KMS-11 (cell line): ENCODE results near the gene FCHSD1.

ENCODE experiments used
- H2AFZ ChIP-seq: fragments of 200-600 bp; sonication (generic); 2 replicates; pipeline ENCODE4 v1.6.1; 2016; ENCODE audit warnings: antibody characterized with exemption, mixed run types, low read depth
- H3K27ac ChIP-seq: fragments of 200-600 bp; sonication (generic); 2 replicates; pipeline ENCODE4 v1.6.1; 2016; ENCODE audit warnings: mild to moderate bottlenecking, mixed run types
- H3K27me3 ChIP-seq: fragments of 200-600 bp; sonication (generic); 2 replicates; pipeline ENCODE4 v1.6.1; 2017; ENCODE audit warnings: mild to moderate bottlenecking, low read depth, mixed run types, moderate library complexity; ENCODE audit not compliant: insufficient read depth
- H3K36me3 ChIP-seq: fragments of 200-600 bp; sonication (generic); 2 replicates; pipeline ENCODE4 v1.6.1; 2017; ENCODE audit warnings: mild to moderate bottlenecking, mixed run types; ENCODE audit not compliant: insufficient read depth
- H3K4me1 ChIP-seq: fragments of 200-600 bp; sonication (generic); 2 replicates; pipeline ENCODE4 v1.6.1; 2016; ENCODE audit warnings: mild to moderate bottlenecking, low read depth, mixed run types; ENCODE audit not compliant: poor library complexity, severe bottlenecking
- H3K4me2 ChIP-seq: fragments of 200-600 bp; sonication (generic); 2 replicates; pipeline ENCODE4 v1.7.0; 2016; ENCODE audit warnings: mild to moderate bottlenecking, mixed run types
- H3K4me3 ChIP-seq: fragments of 200-600 bp; sonication (generic); IDR thresholded peaks from 2 replicates; pipeline ENCODE4 v1.6.1; 2017; ENCODE audit warnings: low read depth, low read length, mixed read lengths; ENCODE audit not compliant: insufficient read depth
- H3K79me2 ChIP-seq: fragments of 200-600 bp; sonication (generic); 2 replicates; pipeline ENCODE4 v1.6.1; 2016; ENCODE audit warnings: low read depth, mixed run types; ENCODE audit not compliant: insufficient read depth
- H3K9ac ChIP-seq: fragments of 200-600 bp; sonication (generic); 2 replicates; pipeline ENCODE4 v1.6.1; 2016; ENCODE audit warnings: mild to moderate bottlenecking, mixed run types
- H4K20me1 ChIP-seq: fragments of 200-600 bp; sonication (generic); 2 replicates; pipeline ENCODE4 v1.6.1; 2016; ENCODE audit warnings: mild to moderate bottlenecking, mixed run types; ENCODE audit not compliant: insufficient read depth
- TF ChIP-seq, protein P1 (sequence below): fragments of 200-600 bp; sonication (generic); conservative IDR thresholded peaks from 2 replicates; pipeline ENCODE4 v1.6.1; 2017; ENCODE audit warnings: low read depth, mild to moderate bottlenecking, antibody characterized with exemption, low read length, moderate library complexity, mixed read lengths

The FCHSD1 gene

DNA sequence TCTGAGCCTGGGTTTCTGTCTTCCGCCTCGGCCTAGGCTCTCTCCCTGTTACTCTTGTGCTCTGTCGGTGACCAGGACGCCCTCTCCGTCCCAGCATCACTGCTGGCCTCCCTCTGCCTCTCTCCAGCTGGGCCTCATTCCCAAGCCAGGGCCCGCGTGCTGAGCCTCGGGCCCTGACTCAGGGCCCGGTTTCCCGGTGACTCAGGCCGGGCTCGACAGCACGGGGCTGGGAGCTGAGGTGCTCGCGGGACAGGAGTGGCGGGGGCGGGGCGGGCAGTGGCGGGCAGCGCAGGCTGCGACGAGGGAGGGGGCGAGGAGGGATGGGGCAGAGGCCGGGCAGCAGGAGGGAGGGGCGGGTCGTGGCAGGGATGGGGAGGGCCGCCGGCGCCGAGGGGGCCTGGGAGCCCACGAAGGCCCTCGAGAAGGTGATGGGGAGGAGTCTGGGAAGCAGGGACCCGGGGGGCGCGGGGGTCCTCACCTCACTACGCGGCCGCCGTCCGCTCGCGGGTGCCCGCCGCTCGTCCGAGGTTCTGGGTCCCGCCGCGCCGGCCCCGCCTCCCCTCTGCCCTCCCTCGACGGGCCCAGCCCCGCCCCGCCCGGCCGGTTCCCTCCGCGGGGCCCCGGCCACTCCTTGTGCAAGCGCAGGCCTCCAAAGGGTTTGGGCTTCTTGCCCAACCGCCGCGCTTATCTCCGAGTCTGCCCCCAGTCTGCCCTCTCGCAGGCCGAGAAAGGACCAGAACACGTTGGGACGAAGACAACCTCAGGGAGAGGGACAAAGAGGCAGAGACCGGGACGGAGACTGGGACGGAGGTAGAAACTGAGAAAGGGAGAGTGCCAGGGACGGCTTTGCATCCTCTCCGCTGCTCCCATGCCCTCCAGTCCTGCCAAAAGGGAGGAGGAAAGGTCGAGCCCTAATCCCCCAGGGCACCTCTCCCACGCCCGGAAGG lies 30.8 kb upstream of the FCHSD1 start, which contains the start of gene ARAP3:
Gene ARAP3, minus strand, starts transcription at position 536 of the 947 bp plus-strand sequence. CDS start 1,744 bp downstream, outside the sequence.
- no peak within 1 kb of the TSS for H3K4me3 ChIP-seq
- no peak within 1 kb of the TSS for H3K27ac ChIP-seq
- H3K9ac ChIP-seq = no peak within 1 kb of the TSS
- peak within 1 kb of the TSS; percentile 52 for H2AFZ ChIP-seq
- no peaks in the 10 kb centered on the region for H3K36me3 ChIP-seq
- peak within 1 kb of the TSS; percentile 63 for H3K4me2 ChIP-seq
- no peaks in the 10 kb centered on the region for H3K79me2 ChIP-seq
- no peaks in the 10 kb centered on the region for H4K20me1 ChIP-seq
- H3K27me3 ChIP-seq = peaks cover 8% of the 10 kb centered on the region; the same call in 1 of the 2 replicates
- TF ChIP-seq, protein P1, sequence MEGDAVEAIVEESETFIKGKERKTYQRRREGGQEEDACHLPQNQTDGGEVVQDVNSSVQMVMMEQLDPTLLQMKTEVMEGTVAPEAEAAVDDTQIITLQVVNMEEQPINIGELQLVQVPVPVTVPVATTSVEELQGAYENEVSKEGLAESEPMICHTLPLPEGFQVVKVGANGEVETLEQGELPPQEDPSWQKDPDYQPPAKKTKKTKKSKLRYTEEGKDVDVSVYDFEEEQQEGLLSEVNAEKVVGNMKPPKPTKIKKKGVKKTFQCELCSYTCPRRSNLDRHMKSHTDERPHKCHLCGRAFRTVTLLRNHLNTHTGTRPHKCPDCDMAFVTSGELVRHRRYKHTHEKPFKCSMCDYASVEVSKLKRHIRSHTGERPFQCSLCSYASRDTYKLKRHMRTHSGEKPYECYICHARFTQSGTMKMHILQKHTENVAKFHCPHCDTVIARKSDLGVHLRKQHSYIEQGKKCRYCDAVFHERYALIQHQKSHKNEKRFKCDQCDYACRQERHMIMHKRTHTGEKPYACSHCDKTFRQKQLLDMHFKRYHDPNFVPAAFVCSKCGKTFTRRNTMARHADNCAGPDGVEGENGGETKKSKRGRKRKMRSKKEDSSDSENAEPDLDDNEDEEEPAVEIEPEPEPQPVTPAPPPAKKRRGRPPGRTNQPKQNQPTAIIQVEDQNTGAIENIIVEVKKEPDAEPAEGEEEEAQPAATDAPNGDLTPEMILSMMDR = no peak
- no peaks in the 10 kb centered on the region for H3K4me1 ChIP-seq

DNA sequence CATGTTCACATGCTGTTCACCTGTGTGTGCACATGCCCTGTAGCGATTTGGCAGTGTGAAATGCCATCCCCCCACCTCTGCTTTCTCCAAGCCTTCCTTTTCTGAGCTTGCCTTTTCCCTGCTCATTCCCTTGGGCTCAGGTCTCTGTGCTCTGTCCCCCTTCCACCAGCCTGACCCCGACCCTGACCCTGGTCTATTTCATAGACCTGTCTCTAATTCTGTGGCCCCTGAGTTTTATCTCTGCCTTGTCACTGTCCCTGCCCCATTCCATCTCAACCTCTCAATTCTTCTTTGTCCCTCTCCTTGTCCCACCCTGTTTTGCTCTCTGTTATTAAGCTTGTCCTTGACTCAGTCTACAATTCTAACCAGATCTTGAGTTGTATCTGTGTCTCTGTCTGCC lies 30.1 kb upstream of the FCHSD1 start:
- TF ChIP-seq, protein P1 = no peak
- Histone ChIP-seq H3K79me2 (no peaks in the 10 kb centered on the region), H3K4me3 (no peak overlapping the region), H2AFZ (peak overlapping the region; percentile 52; the same call in 1 of the 2 replicates), H4K20me1 (no peaks in the 10 kb centered on the region), H3K9ac (no peak overlapping the region), H3K36me3 (no peaks in the 10 kb centered on the region), H3K4me2 (peak overlapping the region; percentile 63; the same call in 1 of the 2 replicates), H3K4me1 (no peaks in the 10 kb centered on the region), H3K27ac (no peak overlapping the region), H3K27me3 (peaks cover 8% of the 10 kb centered on the region; the same call in 1 of the 2 replicates)

DNA sequence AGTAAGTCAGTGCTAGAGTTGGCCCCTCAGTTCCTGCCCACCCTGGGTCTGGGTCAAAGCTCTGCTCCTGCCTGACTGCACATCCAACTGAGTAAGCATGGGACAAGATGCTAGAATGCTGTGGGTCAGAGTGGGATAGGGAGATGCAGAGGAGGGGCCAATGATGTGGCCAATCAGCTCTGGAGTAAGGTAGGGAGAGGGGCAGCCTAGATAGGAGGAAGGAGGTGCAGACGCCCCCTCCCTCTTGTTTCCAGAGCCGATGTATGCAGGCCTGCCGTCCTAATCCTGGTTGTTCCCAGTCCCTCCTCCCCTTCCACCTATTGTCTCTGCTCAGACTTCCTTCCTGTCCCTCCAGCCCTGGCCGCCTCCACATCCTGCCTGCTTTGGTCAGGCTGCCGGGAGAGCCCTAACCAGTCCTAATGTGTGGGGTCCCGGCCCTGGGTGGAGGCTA lies 29.6 kb upstream of the FCHSD1 start:
- TF ChIP-seq, protein P1 = no peak
- no peaks in the 10 kb centered on the region for H3K4me1 ChIP-seq
- peaks cover 8% of the 10 kb centered on the region; the same call in 1 of the 2 replicates for H3K27me3 ChIP-seq
- H3K4me3 ChIP-seq = no peak overlapping the region
- H2AFZ ChIP-seq = no peak overlapping the region
- no peaks in the 10 kb centered on the region for H3K36me3 ChIP-seq
- no peaks in the 10 kb centered on the region for H4K20me1 ChIP-seq
- no peak overlapping the region for H3K9ac ChIP-seq
- H3K4me2 ChIP-seq = no peak overlapping the region
- no peaks in the 10 kb centered on the region for H3K79me2 ChIP-seq
- H3K27ac ChIP-seq = no peak overlapping the region

DNA sequence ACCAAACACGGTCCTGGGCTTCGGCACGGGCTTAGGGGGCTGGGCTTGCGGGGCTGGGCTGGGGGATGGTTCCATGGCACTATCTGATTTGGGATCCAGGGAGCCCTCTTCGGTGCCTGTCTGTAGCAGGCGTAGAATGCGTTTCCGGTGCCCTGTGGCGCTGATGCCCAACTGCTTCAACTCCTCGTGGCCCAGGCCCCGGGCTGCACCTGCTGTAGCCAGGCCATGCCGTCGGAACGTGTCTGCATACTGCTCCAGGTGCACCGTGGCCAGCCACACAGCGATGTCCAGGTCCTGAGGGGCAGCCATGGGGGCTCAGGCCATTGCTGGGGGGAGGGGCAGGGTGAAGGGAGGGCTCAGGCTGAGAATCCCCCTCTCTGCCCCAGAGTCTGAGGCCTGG lies 29.0 kb upstream of the FCHSD1 start:
- Histone ChIP-seq H3K4me1 (no peaks in the 10 kb centered on the region), H3K4me3 (no peak overlapping the region), H4K20me1 (no peaks in the 10 kb centered on the region), H3K4me2 (no peak overlapping the region), H2AFZ (no peak overlapping the region), H3K27ac (no peak overlapping the region), H3K79me2 (no peaks in the 10 kb centered on the region), H3K9ac (no peak overlapping the region), H3K27me3 (peaks cover 8% of the 10 kb centered on the region; the same call in 1 of the 2 replicates), H3K36me3 (no peaks in the 10 kb centered on the region)
- TF ChIP-seq, protein P1 = no peak
